ENCODE data around the gene SLC34A2.

The SLC34A2 gene

DNA sequence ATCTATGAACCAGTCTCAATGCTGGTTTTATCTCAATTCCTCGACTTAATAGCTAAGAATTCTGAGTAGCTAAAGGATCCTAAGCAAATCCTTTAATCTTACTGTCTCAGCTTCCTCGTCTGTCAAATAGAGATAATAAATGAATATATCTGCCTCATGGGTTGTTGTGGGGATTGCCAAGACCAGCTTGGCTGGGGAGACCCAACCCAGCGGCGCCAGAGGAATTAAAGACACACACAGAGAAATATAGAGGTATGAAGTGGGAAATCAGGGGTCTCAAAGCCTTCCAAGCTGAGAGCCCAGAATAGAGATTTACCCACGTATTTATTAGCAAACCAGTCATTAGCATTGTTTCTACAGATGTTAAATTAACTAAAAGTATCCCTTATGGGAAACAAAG lies 41.9 kb downstream of the SLC34A2 start:
- Histone ChIP-seq H3K9me2 (replicated peaks; ENCODE audit: insufficient read depth, low read length) (no peaks in the 10 kb centered on the region), H3K36me3 (replicated peaks; ENCODE audit: insufficient read depth, low read length) (no peaks in the 10 kb centered on the region), H3K79me2 (ENCODE audit: low read length) (no peaks in the 10 kb centered on the region), H3K27ac (ENCODE audit: low read length) (no peak overlapping the region), H3K4me3 (ENCODE audit: low read length) (no peak overlapping the region), H3K9ac (ENCODE audit: low read length) (no peak overlapping the region), H3K4me1 (ENCODE audit: low read length) (no peaks in the 10 kb centered on the region), H2AFZ (ENCODE audit: low read length) (no peak overlapping the region), H3F3A (ENCODE audit: insufficient read depth, low read length) (no peaks in the 10 kb centered on the region), H3K9me3 (replicated peaks; ENCODE audit: insufficient read depth, low read length) (no peaks in the 10 kb centered on the region), H3K27me3 (replicated peaks; ENCODE audit: insufficient read depth, low read length) (no peaks in the 10 kb centered on the region), H4K20me1 (ENCODE audit: insufficient read depth, low read length) (no peaks in the 10 kb centered on the region), H3K4me2 (ENCODE audit: low read depth, low read length) (no peak overlapping the region)
- TF ChIP-seq EZH2 (optimal IDR thresholded peaks at IDR 0.05; ENCODE audit: low read depth, low read length) (no peak), EZH2phosphoT487 (IDR thresholded peaks at IDR 0.05; ENCODE audit: low read length) (no peak)
- TF ChIP-seq, protein P1, sequence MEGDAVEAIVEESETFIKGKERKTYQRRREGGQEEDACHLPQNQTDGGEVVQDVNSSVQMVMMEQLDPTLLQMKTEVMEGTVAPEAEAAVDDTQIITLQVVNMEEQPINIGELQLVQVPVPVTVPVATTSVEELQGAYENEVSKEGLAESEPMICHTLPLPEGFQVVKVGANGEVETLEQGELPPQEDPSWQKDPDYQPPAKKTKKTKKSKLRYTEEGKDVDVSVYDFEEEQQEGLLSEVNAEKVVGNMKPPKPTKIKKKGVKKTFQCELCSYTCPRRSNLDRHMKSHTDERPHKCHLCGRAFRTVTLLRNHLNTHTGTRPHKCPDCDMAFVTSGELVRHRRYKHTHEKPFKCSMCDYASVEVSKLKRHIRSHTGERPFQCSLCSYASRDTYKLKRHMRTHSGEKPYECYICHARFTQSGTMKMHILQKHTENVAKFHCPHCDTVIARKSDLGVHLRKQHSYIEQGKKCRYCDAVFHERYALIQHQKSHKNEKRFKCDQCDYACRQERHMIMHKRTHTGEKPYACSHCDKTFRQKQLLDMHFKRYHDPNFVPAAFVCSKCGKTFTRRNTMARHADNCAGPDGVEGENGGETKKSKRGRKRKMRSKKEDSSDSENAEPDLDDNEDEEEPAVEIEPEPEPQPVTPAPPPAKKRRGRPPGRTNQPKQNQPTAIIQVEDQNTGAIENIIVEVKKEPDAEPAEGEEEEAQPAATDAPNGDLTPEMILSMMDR (IDR thresholded peaks at IDR 0.05; ENCODE audit: low read length), result no peak
- no peak for DNase-seq

GRCh38 chr4:25700661-25701060 lies 45.0 kb downstream of the SLC34A2 start:
- Histone ChIP-seq H3K9ac (ENCODE audit: low read length) (no peak overlapping the region), H3K79me2 (ENCODE audit: low read length) (no peaks in the 10 kb centered on the region), H3K4me1 (ENCODE audit: low read length) (no peaks in the 10 kb centered on the region), H3K9me3 (replicated peaks; ENCODE audit: insufficient read depth, low read length) (no peaks in the 10 kb centered on the region), H3K4me3 (ENCODE audit: low read length) (no peak overlapping the region), H4K20me1 (ENCODE audit: insufficient read depth, low read length) (no peaks in the 10 kb centered on the region), H3F3A (ENCODE audit: insufficient read depth, low read length) (no peaks in the 10 kb centered on the region), H3K27ac (ENCODE audit: low read length) (no peak overlapping the region), H3K36me3 (replicated peaks; ENCODE audit: insufficient read depth, low read length) (no peaks in the 10 kb centered on the region), H3K9me2 (replicated peaks; ENCODE audit: insufficient read depth, low read length) (no peaks in the 10 kb centered on the region), H2AFZ (ENCODE audit: low read length) (no peak overlapping the region), H3K4me2 (ENCODE audit: low read depth, low read length) (no peak overlapping the region), H3K27me3 (replicated peaks; ENCODE audit: insufficient read depth, low read length) (no peaks in the 10 kb centered on the region)
- DNase-seq, result no peak
- TF ChIP-seq EZH2phosphoT487 (IDR thresholded peaks at IDR 0.05; ENCODE audit: low read length) (no peak), EZH2 (optimal IDR thresholded peaks at IDR 0.05; ENCODE audit: low read depth, low read length) (no peak)
- TF ChIP-seq, protein P1 (IDR thresholded peaks at IDR 0.05; ENCODE audit: low read length), result no peak

DNA sequence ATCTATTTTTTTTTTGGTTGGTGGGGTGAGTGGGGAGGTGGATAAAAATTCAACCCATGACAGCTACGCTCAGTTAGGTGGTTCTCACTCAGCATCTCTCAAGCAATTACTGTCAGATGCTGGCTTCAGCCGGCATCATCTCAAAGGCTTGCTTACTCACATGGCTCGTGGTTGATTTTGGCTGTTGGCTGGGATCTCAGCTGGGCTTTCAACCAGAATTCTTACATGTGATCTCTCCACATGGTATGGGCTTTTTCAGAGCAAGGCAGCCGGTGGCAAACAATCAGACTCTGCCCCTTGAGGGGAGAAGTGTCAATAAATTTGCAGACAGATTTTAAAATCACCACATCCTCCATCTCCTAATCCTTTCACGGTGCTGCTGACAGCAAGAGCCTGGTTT lies 47.2 kb downstream of the SLC34A2 start:
- Histone ChIP-seq H2AFZ (ENCODE audit: low read length) (no peak overlapping the region), H3K9me2 (replicated peaks; ENCODE audit: insufficient read depth, low read length) (no peaks in the 10 kb centered on the region), H3K36me3 (replicated peaks; ENCODE audit: insufficient read depth, low read length) (no peaks in the 10 kb centered on the region), H3K27me3 (replicated peaks; ENCODE audit: insufficient read depth, low read length) (no peaks in the 10 kb centered on the region), H3K9me3 (replicated peaks; ENCODE audit: insufficient read depth, low read length) (no peaks in the 10 kb centered on the region), H3K4me3 (ENCODE audit: low read length) (no peak overlapping the region), H3K4me2 (ENCODE audit: low read depth, low read length) (no peak overlapping the region), H3K4me1 (ENCODE audit: low read length) (no peaks in the 10 kb centered on the region), H4K20me1 (ENCODE audit: insufficient read depth, low read length) (no peaks in the 10 kb centered on the region), H3K27ac (ENCODE audit: low read length) (no peak overlapping the region), H3K79me2 (ENCODE audit: low read length) (no peaks in the 10 kb centered on the region), H3F3A (ENCODE audit: insufficient read depth, low read length) (no peaks in the 10 kb centered on the region), H3K9ac (ENCODE audit: low read length) (no peak overlapping the region)
- no peak for DNase-seq
- TF ChIP-seq, protein P1 (IDR thresholded peaks at IDR 0.05; ENCODE audit: low read length), result no peak
- TF ChIP-seq EZH2phosphoT487 (IDR thresholded peaks at IDR 0.05; ENCODE audit: low read length), result no peak
- no peak for TF ChIP-seq EZH2 (optimal IDR thresholded peaks at IDR 0.05; ENCODE audit: low read depth, low read length)

All from MM.1S (cell line).